GM19238 (cell line): ENCODE data around the gene FBL.
"Not testable (repeated sequence)": the region's sequence is repeated elsewhere in the genome, so short reads cannot be mapped to it uniquely, and the experiment has no call there.

Experiments
- DNase-seq: peaks from one replicate; pipeline ENCODE4 v3.0.0; 2011; ENCODE audit warnings: low spot score; ENCODE audit not compliant: insufficient read length

Gene FBL

GRCh38 chr19:39825531-39826076 lies 20.6 kb downstream of the FBL start:
- DNase-seq, result no peak

GRCh38 chr19:39825093-39825463 lies 21.1 kb downstream of the FBL start:
- no peak for DNase-seq

GRCh38 chr19:39824143-39825092 lies 21.8 kb downstream of the FBL start:
- DNase-seq, result peak; percentile 94

- DNase-seq, result no peak
Observed at GRCh38 chr19:39823686-39824085, 22.5 kb downstream of the FBL start.

GRCh38 chr19:39820696-39821095 lies 25.5 kb downstream of the FBL start:
- DNase-seq, result no peak

- no peak for DNase-seq
Observed at GRCh38 chr19:39819786-39820185, 26.4 kb downstream of the FBL start.

- peak; percentile 46 for DNase-seq
Observed at GRCh38 chr19:39818626-39819097, 27.5 kb downstream of the FBL start.

GRCh38 chr19:39817888-39818561 lies 28.2 kb downstream of the FBL start:
- DNase-seq, result no peak

- DNase-seq, result no peak
Observed at GRCh38 chr19:39816287-39817048, 29.7 kb downstream of the FBL start.

- no peak for DNase-seq
Observed at GRCh38 chr19:39814595-39814994, 31.6 kb downstream of the FBL start.

GRCh38 chr19:39814111-39814510 lies 32.1 kb downstream of the FBL start:
- DNase-seq, result not testable (repeated sequence)

- no peak for DNase-seq
Observed at GRCh38 chr19:39813264-39813993, 32.8 kb downstream of the FBL start.

GRCh38 chr19:39811064-39811463 lies 35.1 kb downstream of the FBL start:
- DNase-seq, result no peak

GRCh38 chr19:39810424-39810823 lies 35.8 kb downstream of the FBL start:
- DNase-seq, result no peak

- DNase-seq, result no peak
Observed at GRCh38 chr19:39809368-39809767, 36.8 kb downstream of the FBL start.

- not testable (repeated sequence) for DNase-seq
Observed at GRCh38 chr19:39808688-39809087, 37.5 kb downstream of the FBL start.

- DNase-seq, result no peak
Observed at GRCh38 chr19:39807846-39808364, 38.3 kb downstream of the FBL start.

GRCh38 chr19:39805104-39805503 lies 41.1 kb downstream of the FBL start:
- no peak for DNase-seq

GRCh38 chr19:39802958-39803357 lies 43.2 kb downstream of the FBL start:
- DNase-seq, result no peak

GRCh38 chr19:39797083-39797482 lies 49.1 kb downstream of the FBL start:
- no peak for DNase-seq
